Smooth muscle cell (in vitro differentiated cells): Measurements from ENCODE around the gene SPINK6. TPM values are rescaled to one million over a fixed set of nuclear protein-coding genes. Genes with fewer than 3 reads are reported as not detected.

ENCODE experiments used
- DNase-seq: peaks from one replicate; lab custom pipeline; 2025; ENCODE audit not compliant: unreplicated experiment; lab: John Stamatoyannopoulos, UW
- H2AFZ ChIP-seq: fragments of 200-600 bp; sonication (generic); 2 replicates; pipeline ENCODE4 v1.6.0; 2016; ENCODE audit warnings: antibody characterized with exemption, low read depth, mild to moderate bottlenecking
- H3F3A ChIP-seq: fragments of 200-600 bp; sonication (generic); 2 replicates; pipeline ENCODE4 v1.6.0; 2017; ENCODE audit warnings: antibody characterized with exemption, low read depth
- H3K27ac ChIP-seq: fragments of 200-600 bp; sonication (generic); 2 replicates; pipeline ENCODE4 v1.5.1; 2016; ENCODE audit warnings: low read depth, mild to moderate bottlenecking
- H3K27me3 ChIP-seq: fragments of 200-600 bp; sonication (generic); 2 replicates; pipeline ENCODE4 v1.6.1; 2016; ENCODE audit warnings: low read depth, mild to moderate bottlenecking
- H3K36me3 ChIP-seq: fragments of 200-600 bp; sonication (generic); 2 replicates; pipeline ENCODE4 v1.5.1; 2016; ENCODE audit warnings: low read depth
- H3K4me1 ChIP-seq: fragments of 200-600 bp; sonication (generic); 2 replicates; pipeline ENCODE4 v1.5.1; 2016; ENCODE audit warnings: low read depth
- H3K4me2 ChIP-seq: fragments of 200-600 bp; sonication (generic); 2 replicates; pipeline ENCODE4 v1.6.0; 2016; ENCODE audit warnings: mild to moderate bottlenecking
- H3K4me3 ChIP-seq: fragments of 200-600 bp; sonication (generic); 2 replicates; pipeline ENCODE4 v1.5.1; 2016; ENCODE audit warnings: mild to moderate bottlenecking
- H3K79me2 ChIP-seq: fragments of 200-600 bp; sonication (generic); 2 replicates; pipeline ENCODE4 v1.6.0; 2016; ENCODE audit warnings: low read depth, mild to moderate bottlenecking
- H3K9ac ChIP-seq: fragments of 200-600 bp; sonication (generic); 2 replicates; pipeline ENCODE4 v1.6.0; 2016; ENCODE audit warnings: low read depth
- H3K9me3 ChIP-seq: fragments of 200-600 bp; sonication (generic); replicated peaks from 2 replicates; pipeline ENCODE4 v1.5.1; 2016; ENCODE audit warnings: low read depth
- H4K20me1 ChIP-seq: fragments of 200-600 bp; sonication (generic); 2 replicates; pipeline ENCODE4 v1.6.0; 2016; ENCODE audit warnings: low read depth
- WGBS: methylation state at CpG from one replicate; pipeline ENCODE4 v1.1.7; 2016; ENCODE audit warnings: low lambda C conversion rate; 5-methylcytosine and 5-hydroxymethylcytosine counted together
- polyA plus RNA-seq: library from polyadenylated mRNA; unstranded; fragments of >200 nt; fragmentation: Nextera tagmentation; extraction: Ambion mirVana; gene quantifications from 2 replicates; pipeline ENCODE4 v1.2.1, GENCODE V29; 2016
- small RNA-seq: library from RNA; depleted of rRNA; stranded (forward); fragments of <200 nt; gene quantifications from one replicate; pipeline ENCODE3, GENCODE V24; 2014
- total RNA-seq: library from RNA; depleted of rRNA; stranded (reverse); fragments of >200 nt; gene quantifications from 2 replicates; pipeline ENCODE4 v1.2.3, GENCODE V29; 2014
- TF ChIP-seq, protein P1 (sequence below): fragments of 200-600 bp; sonication (generic); IDR thresholded peaks from 2 replicates; pipeline ENCODE4 v1.5.1; 2017; ENCODE audit warnings: borderline replicate concordance, mild to moderate bottlenecking, antibody characterized with exemption; ENCODE audit not compliant: insufficient read depth, poor library complexity, severe bottlenecking

SPINK6 gene
- total and polyA plus RNA-seq, 2 experiments from 2014 or later = 112 to 218 TPM

DNA sequence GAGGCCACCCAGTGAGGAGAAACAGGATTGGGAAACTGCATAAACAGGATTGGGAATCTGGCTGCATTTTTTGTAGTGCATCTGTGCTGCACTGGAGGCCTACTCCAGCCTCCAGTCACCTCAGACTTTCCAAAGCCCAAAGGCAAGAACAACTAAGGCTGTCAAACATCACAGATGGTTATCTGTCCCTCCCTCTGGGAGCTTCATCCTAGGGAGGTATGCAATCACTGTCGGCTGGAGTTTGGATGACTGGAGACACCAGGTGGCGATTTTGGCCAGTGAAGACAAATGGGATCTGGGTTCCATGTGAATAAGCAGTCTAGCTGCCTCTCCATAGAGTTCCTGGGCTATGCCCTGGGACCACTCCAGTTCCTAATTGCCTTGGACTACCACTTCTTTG is 56.4 kb downstream of the SPINK6 start:
- H3K36me3 ChIP-seq = no peaks in the 10 kb centered on the region
- H3F3A ChIP-seq = no peaks in the 10 kb centered on the region
- no peaks in the 10 kb centered on the region for H3K4me1 ChIP-seq
- TF ChIP-seq, protein P1, sequence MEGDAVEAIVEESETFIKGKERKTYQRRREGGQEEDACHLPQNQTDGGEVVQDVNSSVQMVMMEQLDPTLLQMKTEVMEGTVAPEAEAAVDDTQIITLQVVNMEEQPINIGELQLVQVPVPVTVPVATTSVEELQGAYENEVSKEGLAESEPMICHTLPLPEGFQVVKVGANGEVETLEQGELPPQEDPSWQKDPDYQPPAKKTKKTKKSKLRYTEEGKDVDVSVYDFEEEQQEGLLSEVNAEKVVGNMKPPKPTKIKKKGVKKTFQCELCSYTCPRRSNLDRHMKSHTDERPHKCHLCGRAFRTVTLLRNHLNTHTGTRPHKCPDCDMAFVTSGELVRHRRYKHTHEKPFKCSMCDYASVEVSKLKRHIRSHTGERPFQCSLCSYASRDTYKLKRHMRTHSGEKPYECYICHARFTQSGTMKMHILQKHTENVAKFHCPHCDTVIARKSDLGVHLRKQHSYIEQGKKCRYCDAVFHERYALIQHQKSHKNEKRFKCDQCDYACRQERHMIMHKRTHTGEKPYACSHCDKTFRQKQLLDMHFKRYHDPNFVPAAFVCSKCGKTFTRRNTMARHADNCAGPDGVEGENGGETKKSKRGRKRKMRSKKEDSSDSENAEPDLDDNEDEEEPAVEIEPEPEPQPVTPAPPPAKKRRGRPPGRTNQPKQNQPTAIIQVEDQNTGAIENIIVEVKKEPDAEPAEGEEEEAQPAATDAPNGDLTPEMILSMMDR = no peak
- 73% methylated on average over 2 of the region's 2 CpGs for WGBS
- no peaks in the 10 kb centered on the region for H3K9me3 ChIP-seq
- no peak overlapping the region for H2AFZ ChIP-seq
- H3K27ac ChIP-seq = no peak overlapping the region
- H4K20me1 ChIP-seq = no peaks in the 10 kb centered on the region
- no peak overlapping the region for H3K4me2 ChIP-seq
- H3K79me2 ChIP-seq = no peaks in the 10 kb centered on the region
- H3K9ac ChIP-seq = no peak overlapping the region
- DNase-seq = no peak
- H3K27me3 ChIP-seq = no peaks in the 10 kb centered on the region
- H3K4me3 ChIP-seq = no peak overlapping the region

DNA sequence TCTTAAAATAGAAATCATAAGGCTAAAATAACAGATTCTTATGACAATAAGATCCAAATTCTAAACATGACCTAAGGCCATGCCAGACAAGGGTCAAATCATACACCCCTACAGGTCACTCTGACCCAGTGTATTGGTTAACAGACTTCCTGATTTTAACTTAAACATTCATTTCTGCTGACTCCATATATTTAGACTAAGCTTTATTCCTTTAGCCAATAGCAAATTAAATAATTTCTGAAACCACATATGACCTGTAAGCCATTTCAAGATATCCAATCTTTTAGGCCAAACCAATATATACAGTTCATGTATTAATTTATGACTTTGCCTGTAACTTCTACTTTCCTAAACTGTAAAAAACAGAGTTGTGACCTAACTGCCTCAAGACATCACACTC is 58.4 kb downstream of the SPINK6 start:
- TF ChIP-seq, protein P1 = no peak

More for the DNA sequence above, 58.4 kb downstream of the SPINK6 start:
- H3K79me2 ChIP-seq = no peaks in the 10 kb centered on the region
- H3K4me3 ChIP-seq = no peak overlapping the region
- no peaks in the 10 kb centered on the region for H3K36me3 ChIP-seq
- H3K27me3 ChIP-seq = no peaks in the 10 kb centered on the region
- H3F3A ChIP-seq = no peaks in the 10 kb centered on the region
- H3K9me3 ChIP-seq = no peaks in the 10 kb centered on the region
- H3K4me1 ChIP-seq = no peaks in the 10 kb centered on the region
- DNase-seq = no peak
- H3K27ac ChIP-seq = no peak overlapping the region
- H3K4me2 ChIP-seq = no peak overlapping the region
- no peak overlapping the region for H3K9ac ChIP-seq
- no peaks in the 10 kb centered on the region for H4K20me1 ChIP-seq
- H2AFZ ChIP-seq = no peak overlapping the region

Small RNAs within 50 kb of the gene (small RNA-seq; reads per million reads assigned to genes)
- not detected for gene HMGN1P16

Other genes with a start within 250 kb of the SPINK6 start
- gene SPINK5, start 139.1 kb upstream of the SPINK6 start, total RNA-seq = 25.3 and 33.1 TPM in 2 replicates
- 6.4 and 10.0 TPM in 2 replicates for gene SPINK5, start 139.1 kb upstream of the SPINK6 start, polyA plus RNA-seq
- gene SPINK14, start 34.5 kb upstream of the SPINK6 start, total RNA-seq = not detected in 2 replicates
- not detected in 2 replicates for gene SPINK14, start 34.5 kb upstream of the SPINK6 start, polyA plus RNA-seq
- 1.2 TPM in 1 of 2 replicates, not detected in the other for gene MARCOL, start 35.5 kb downstream of the SPINK6 start, total RNA-seq
- not detected in 2 replicates for gene MARCOL, start 35.5 kb downstream of the SPINK6 start, polyA plus RNA-seq
- not detected in 2 replicates for gene SPINK13, start 65.8 kb downstream of the SPINK6 start, total RNA-seq
- not detected in 2 replicates for gene SPINK13, start 65.8 kb downstream of the SPINK6 start, polyA plus RNA-seq
- gene SPINK7, start 109.4 kb downstream of the SPINK6 start, total RNA-seq = 11.5 and 20.5 TPM in 2 replicates
- 4.0 and 15.7 TPM in 2 replicates for gene SPINK7, start 109.4 kb downstream of the SPINK6 start, polyA plus RNA-seq
- 4.0 and 5.3 TPM in 2 replicates for gene SPINK9, start 132.5 kb downstream of the SPINK6 start, total RNA-seq
- gene SPINK9, start 132.5 kb downstream of the SPINK6 start, polyA plus RNA-seq = 4.2 and 5.9 TPM in 2 replicates
- gene FBXO38, start 180.9 kb downstream of the SPINK6 start, total RNA-seq = 44.5 and 61.4 TPM in 2 replicates
- 23.7 and 24.4 TPM in 2 replicates for gene FBXO38, start 180.9 kb downstream of the SPINK6 start, polyA plus RNA-seq